ENCODE results near the gene SERINC3.
A peak's percentile ranks its signal among the peaks of the same experiment; 100 is the strongest.
"Not testable (repeated sequence)": the region's sequence is repeated elsewhere in the genome, so short reads cannot be mapped to it uniquely, and the experiment has no call there.

SERINC3 gene

DNA sequence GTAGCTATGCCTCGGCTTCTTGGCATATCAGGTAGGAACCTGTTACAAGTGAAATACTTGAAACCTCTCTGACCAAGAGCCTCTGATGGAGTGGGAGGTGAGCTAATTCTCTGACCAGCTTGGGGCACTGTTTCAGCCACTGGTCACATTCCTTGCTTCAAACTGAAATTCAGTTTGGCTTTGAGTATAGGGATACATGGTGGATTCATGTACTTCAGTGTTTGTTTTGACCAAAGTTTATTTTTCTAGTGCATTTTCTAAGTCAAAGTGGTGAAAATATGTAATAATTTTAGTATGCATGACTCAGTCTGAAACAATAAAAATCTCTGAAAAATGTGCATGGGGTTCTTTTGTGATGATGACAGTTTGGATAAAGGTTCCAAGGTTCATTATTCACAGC is 27.6 kb downstream of the SERINC3 start:
- no peak for DNase-seq

DNA sequence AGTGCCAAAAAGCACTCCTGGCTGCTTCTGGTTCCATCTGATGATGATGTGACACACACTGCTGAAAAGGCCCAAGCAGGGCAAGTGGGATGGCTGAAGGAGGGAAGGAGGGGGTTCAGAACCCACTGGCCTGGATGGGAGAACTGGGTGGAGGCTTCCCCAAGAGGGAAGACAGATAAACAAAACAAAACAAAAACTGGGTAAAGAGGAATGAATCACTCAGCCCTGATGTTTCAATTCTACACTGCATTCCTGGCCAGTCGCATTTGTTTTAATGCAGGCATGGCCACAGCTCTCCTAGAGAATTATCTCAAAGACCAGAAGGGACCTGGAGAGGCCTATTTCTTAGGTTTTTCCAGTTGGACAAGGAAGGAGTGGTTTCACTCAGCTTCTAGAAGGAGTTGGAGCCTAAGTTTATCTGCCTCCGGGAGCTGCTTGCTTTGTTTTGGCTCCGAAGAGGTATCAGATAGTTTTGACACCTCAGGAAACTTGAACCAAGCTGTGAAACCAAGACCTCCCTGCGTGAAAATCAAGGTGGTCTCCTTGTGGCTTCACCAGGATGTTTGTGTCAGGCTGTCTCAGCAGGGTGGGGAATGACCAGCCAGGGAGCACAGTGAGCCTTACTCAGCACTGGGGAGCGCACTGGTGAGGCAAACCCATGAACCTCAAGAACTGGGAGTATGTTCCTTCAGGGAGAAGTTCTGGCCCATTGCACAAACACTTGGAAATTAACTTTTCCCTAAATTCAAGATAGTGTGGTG is 30.1 kb downstream of the SERINC3 start:
- no peak for DNase-seq

DNA sequence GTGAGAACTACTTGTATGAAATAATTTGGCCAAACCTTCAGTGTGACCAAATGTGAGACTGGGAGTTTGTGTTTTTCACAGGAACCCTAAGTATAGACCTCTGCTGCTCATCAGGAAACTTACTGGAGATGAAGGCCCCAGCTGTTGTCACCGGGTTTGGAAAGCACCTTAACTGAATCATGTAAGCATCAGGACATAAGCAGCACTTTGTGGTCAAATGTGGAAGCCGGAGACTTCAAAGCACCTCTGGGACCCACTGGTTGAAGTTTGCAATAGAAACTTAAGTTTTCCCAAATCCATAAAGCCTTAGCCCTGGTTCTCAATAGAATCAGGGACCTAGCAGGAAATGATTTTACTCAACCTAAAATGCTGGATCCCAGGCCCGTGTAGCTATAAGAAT is 31.9 kb downstream of the SERINC3 start:
- no peak for DNase-seq

DNA sequence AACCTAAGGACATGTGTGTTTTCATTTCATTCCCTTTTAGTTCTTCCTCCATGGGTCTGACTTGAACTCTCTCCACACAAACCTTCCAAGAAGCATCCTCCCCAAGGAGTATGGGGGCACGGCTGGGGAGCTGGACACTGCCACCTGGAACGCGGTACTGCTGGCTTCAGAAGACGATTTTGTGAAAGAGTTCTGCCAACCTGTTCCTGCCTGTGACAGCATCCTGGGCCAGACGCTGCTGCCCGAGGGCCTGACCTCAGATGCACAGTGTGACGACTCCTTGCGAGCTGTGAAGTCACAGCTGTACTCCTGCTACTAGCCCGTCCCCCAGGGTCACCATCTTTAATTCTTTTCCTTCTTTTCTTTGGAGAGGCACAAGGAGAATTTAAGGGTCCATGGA is 32.6 kb downstream of the SERINC3 start:
- no peak for DNase-seq

DNA sequence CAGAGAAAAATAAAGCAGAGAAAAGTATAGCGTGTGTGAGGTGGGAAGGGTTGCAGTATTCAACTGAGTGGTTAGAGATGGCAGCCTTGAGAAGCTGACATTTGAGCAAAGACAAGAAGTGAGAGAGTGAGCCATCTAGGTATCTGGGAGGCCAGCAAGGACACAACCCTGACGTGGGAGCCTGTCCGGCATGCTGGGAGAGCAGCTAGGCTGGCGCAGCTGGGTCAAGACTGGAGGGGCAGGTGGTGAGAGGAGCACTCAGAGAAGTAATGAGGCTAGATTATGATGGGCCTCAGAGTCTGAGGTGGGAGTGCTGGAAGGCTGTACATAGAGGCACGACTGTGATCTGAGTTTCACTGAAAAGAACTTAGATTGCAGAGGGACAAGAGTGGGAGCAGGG is 33.3 kb downstream of the SERINC3 start:
- DNase-seq, result no peak

DNA sequence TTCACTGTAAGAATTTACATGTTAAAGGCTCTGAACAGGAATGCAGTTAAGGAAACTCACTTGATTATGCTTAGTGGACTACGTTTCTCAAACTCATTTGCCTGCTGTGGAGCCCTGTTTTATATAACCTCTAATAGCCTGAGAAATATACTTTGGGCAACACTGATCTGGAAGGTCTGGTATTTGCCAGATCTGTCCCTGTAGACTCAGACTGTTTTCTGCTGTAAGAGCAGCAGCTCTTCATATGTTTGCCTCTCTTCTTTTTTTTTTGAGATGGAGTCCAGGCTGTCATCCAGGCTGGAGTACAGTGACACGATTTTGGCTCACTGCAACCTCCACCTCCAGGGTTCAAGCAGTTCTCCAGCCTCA is 36.1 kb downstream of the SERINC3 start:
- DNase-seq, result no peak

DNA sequence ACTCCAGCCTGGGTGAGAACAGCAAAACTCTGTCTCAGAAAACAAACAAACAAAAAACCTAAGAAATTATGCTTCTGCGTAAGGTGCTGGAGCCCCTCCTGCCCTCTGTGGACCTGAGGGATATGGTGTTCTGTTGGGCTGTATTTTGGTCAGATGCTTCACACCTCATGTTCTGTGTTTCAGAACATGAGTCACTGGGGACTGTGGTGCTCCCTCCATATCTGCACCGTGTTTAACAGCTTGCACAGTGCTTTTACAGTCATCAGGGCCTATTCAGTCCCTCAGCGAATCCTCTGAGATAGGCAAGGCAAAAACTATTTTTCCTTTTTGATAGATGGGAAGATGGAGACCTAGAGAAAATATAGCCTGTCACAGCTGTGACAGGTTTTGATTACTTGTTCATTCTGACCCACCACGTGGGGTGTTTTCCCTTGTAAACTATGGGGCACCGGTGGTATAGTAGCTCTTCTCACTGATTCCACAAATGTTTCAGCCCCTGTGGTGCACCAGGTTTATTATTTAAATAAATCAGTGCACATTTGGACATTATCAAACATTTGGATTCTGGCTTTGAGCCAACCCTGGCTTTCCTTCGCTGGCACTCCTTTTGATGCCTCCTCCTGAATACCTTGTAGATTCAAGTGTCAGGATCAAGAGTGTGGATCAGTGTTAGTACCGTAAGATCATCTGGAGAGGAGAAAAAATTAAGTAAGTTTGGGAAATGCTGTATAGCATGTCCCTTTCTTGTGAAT is 36.6 kb downstream of the SERINC3 start:
- no peak for DNase-seq

DNA sequence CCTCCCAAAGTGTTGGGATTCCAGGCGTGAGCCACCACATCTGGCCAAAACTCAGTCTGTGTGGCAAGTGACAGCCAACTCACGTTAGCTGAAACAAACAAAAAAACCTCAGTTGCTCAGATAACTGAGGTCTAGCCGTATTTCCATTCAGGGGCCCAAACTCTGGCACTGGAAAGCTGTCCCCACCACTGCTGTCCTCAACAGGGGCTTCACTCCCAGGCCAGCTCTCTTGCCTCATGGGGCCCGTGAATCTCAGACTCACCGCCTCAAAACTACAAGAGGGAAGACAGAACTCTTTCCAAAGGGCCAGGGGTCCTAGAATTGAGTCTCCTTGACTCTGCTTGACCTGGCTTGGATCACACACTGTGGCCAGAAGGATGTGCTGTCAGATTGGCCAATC is 38.8 kb downstream of the SERINC3 start:
- DNase-seq, result no peak

DNA sequence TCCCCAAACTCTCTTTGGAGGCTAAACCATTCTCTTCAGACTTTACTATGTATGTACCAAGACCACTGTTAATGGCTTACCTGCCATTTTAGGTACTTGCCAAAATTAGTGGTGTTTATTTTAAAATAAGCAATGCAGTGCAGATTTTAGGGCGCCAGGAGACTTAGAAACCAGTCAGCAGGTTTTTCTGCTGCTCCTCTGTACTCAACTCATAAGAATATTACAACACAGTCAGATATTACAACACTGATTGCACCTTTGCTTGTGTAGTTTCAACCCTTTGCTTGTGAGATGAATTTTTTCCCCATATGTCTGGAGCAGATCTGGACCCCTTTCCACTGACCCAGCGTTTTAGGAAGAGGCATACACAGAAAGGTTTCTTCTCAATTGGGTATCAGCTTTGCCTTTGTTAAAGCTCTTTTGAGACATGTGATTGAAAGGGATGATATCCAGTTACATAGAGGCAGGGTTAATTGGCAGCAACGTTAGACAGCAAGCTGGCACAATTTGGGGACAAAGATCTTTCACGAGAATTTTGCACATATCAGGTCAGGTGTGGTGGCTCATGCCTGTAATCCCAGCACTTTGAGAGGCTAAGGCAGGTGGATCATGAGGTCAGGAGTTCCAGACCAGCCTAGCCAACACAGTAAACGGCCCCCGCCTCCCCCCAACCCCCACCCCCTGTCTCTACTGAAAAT is 40.0 kb downstream of the SERINC3 start:
- no peak for DNase-seq

DNA sequence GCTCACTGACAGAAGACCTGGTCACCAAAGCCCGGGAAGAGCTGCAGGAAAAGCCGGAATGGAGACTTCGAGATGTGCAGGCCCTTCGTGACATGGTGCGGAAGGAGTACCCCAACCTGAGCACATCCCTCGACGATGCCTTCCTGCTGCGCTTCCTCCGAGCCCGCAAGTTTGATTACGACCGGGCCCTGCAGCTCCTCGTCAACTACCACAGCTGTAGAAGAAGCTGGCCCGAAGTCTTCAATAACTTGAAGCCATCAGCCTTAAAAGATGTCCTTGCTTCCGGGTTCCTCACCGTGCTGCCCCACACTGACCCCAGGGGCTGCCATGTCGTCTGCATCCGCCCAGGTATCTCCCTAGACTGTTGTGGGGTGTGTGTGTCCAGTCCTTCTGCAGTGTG is 41.8 kb downstream of the SERINC3 start:
- DNase-seq, result no peak

DNA sequence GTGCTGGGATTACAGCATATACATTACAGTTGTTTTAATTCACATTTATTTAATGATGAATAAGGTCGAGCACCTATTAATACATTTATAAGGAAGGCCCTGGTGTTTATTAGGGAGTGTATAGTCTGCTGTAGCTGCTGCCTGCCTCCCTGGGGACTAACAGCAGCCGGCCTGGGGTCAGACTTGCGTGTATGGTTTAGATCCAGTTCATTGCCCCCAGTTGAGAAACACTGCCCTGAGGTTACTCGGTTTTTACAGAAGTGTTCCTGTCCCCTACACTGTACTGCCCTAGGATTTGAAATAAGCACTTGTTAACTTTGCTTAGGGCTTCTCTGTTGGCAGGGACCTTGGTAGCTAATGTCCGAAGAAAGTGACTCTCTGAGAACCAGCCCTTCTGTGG is 42.2 kb downstream of the SERINC3 start:
- no peak for DNase-seq

DNA sequence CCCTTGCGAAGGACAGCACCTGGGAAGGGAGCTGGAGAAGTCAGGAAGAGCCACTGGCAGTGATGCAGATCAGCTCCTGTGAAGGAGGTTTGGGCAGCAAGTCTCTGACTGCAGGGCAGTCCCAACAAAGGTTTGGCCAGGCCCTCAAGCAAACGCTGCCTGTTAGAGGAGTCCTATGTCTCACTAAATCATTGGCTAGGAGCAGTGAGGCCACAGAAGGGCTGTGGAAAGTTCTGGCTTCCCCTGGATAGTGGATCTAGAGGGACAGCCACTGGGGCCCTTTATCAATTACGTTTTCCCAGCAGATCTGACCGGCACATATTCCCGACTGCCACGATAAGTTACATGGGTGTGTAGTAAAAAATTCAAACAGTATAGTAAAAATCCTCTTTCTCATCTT is 43.7 kb downstream of the SERINC3 start:
- DNase-seq, result no peak

DNA sequence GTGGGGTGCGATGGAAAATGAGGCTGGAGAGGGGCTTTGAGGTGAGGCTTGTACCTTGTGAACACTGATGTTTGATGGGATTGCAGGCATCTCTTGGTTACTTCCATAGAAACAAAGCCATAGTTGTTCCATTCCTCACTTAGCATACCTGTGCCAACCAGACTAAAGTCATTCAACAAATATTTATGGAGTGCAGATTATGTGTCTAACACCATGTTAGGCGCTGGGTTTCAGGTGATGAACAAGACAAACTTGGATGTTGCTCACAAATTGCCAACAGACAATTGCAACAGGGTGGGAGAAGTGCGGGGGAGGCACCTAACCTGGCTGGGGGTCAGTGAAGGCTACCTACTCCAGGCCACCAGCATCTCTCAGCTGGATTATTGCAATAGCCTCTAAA is 44.7 kb downstream of the SERINC3 start:
- DNase-seq, result no peak

DNA sequence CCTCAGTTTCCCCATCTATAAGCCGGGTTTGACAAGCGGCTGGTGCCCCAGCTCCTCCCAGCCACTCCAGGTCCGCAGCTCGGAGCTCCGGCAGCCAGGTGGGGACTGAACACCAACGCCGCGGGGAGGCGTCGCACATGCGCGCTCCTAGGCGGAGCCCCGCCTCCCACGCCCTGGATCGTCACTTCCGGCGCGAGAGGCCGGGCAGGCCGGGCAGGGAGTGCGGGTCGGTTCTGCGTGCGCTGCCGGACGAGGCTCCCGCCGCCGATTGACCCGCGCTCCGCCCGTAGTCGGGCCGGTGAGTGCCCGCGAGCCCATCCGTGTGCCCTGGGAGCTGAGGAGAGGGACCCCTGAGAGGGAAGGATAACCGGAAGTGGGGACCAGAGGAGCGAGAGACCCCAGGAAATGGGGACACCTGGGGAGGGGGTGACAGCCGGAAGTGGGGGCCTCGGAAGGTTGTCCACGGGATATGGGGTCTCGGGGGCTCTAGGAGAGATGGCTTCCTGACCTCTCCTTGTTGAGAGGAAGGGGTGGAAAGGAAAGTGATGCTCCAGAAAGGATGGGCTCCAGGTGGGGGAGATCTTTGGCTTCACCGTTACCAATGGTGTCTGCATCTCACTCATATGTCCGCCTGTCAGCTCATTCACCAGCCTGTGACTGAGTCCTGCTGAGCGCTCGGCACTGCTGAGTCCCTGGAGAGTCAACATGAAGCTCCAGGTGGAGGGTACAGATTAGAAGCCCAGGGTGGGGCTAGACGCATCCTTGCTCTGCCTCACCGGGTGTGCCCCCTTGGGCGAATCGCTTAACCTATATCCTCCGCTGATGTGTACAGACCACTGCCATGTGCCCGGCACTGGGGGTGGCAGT is 45.9 kb downstream of the SERINC3 start, which contains the start of gene TTPAL:
Gene TTPAL, plus strand, starts transcription at position 181 of the 867 bp plus-strand sequence. CDS start 4,126 bp downstream, outside the sequence.
- peak; percentile 8 to 89 (median 73) for DNase-seq

DNA sequence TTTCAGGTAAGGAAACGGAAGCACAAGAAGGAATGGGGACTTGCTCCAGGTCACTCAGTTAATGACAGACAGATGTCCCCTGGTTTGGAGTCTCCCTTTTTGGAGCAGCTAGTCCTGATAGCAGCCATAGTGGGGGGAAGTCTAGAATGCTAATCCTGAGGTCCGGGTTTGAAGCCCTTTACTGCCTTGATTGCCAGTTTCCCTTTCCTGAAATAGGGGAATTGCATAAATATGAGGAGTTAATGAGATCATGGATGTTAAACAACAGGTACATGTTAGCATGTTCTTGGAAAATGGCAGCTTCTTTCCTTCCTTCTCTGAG is 46.5 kb downstream of the SERINC3 start:
- no peak for DNase-seq

DNA sequence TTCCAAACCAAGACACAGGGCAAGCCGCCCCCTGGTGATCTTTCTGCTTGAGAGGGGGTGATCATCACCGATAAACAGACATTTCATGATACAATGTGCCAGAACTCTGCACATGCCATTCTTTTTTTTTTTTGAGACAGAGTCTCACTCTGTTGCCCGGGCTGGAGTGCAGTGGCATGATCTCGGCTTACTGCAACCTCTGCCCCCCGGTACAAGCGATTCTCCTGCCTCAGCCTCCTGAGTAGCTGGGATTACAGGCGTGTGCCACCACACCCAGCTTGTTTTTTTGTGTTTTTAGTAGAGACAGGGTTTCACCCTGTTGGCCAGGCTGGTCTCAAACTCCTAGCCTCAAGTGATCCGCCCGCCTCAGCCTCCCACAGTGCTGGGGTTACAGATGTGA is 49.6 kb downstream of the SERINC3 start:
- not testable (repeated sequence) for DNase-seq

DNA sequence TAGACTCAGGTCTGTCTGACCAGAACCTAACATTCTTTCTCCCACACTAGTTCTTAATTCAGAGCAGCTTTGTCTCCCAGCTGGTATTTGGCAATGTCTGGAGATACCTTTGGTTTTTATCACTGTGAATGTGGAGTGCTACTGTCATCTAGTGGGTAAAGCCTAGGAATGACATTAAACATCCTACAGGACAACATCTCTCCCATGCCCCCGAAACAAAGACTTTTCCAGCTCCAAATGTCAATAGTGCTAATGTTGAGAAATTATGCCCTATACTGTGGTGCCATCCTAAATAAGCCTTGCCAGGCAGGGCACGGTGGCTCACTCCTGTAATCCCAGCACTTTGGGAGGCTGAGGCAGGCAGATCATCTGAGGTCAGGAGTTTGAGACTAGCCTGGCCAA is 50.4 kb downstream of the SERINC3 start:
- no peak for DNase-seq

DNA sequence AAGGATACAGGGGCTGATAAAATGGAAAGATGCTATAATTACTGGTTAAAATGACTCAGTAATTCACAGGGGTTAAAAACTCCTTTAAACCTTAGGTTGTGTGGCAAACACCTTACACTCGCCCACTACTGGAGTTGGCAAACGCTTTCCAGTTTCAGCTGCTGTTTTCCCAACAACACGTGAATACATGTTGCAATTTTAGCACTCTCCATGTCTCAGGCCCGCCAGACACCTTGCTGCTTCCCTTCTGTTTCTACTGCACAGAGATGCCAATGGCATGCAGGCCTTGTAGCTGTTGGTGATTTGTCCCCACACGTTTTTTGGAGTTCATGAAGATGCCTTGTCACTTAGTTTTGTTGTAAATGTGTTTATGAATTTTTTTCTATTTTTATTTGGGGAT is 51.5 kb downstream of the SERINC3 start:
- no peak for DNase-seq

DNA sequence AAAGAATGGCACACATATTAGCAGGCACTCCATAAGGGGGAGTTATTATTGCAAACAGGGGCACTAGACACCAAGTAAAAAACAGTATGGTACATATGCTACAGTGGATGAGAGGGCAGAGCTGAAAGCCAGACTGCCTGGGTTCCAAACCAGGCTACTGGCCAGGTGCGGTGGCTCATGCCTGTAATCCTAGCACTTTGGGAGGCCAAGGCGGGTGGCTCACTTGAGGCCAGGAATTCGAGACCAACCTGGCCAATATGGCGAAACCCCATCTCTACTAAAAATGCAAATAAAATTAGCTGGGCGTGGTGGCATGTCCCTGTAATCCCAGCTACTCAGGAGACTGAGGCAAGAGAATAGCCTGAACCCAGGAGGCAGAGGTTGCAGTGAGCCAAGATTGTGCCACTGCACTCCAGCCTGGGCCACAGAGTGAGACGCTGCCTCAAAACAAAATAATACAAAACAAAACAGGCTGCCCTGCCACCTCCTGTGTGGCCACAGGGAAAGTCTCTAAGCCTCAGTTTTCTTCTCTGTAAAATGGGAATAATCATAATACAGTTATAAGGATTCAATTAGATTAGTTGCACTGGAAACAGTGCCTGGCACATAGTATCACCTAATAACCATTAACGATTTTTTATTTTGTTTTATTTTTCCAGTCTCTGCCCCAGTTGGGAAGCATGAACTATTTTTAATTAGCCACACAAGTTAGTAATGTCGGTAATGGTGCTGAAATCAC is 53.7 kb downstream of the SERINC3 start:
- no peak for DNase-seq

DNA sequence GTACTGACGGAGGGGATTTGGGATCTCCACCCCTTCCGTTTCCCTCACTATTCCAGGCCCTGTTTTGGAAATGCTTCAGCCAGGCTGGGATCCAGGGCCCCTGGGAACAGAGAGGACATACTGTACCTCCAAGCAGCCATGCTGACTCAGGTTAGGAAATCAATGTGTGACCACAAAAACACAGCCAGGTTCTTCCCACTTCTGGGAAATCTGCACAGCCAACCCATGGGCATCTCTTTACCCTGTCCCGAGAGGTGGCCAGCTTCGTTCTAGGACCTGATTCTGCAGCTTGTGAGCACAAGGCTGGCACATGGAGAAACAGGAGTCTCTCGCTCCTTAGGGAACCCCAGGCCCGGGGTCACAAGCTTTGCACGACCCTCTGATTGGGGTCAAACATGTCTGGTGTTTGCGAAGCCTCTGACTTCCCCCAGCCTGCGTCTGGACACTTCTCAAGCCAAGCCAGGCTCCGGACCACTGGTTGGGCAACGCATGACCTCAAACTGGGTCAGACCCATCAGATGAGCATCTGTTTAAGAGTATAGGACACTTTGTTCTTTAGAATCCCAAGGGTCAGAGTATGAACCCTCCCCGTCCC is 54.5 kb downstream of the SERINC3 start:
- no peak for DNase-seq

All from amygdala (tissue), 56 donors.